Caco-2 (cell line): ENCODE measurements around the gene MBNL2. TPM values are rescaled to one million over a fixed set of nuclear protein-coding genes. Genes with fewer than 3 reads are reported as not detected.

Experiments
- BruUV-seq: library from RNA; stranded (reverse); fragments of 400-500 nt; replicated peaks from 2 replicates; lab custom pipeline; 2021; lab: Mats Ljungman, UMichigan
- CTCF ChIA-PET: fragments of 300-600 bp; sonication (Branson Sonifier 250); formaldehyde crosslinking; loops from one replicate; lab custom pipeline; 2022; ENCODE audit warnings: antibody characterized with exemption; lab: Charles Lee
- POLR2A ChIA-PET: fragments of 300-600 bp; sonication (Branson Sonifier 250); formaldehyde crosslinking; loops from one replicate; lab custom pipeline; 2022; ENCODE audit warnings: antibody characterized with exemption; lab: Charles Lee
- DNase-seq, 2 experiments: peaks; one replicate each; pipeline versions ENCODE4 v3.0.0 to v3.0.0-alpha.2; 2020 to 2022
- H3K27me3 ChIP-seq: replicated peaks from 2 replicates; pipeline ENCODE4 v1.6.0; 2011; ENCODE audit warnings: low read length; ENCODE audit not compliant: control insufficient read depth, insufficient read depth
- H3K36me3 ChIP-seq: 2 replicates; pipeline ENCODE4 v1.5.1; 2011; ENCODE audit warnings: low read length; ENCODE audit not compliant: control insufficient read depth, insufficient read depth
- H3K4me1 ChIP-seq: fragments of 250-450 bp; sonication (Bioruptor Pico); 2 replicates; pipeline ENCODE4 v1.5.1; 2020; ENCODE audit warnings: mild to moderate bottlenecking
- H3K4me3 ChIP-seq: 2 replicates; pipeline ENCODE4 v1.5.1; 2011; ENCODE audit warnings: low read depth, mild to moderate bottlenecking, control low read depth, low read length
- H3K9me3 ChIP-seq: fragments of 250-450 bp; sonication (Bioruptor Pico); 2 replicates; pipeline ENCODE4 v1.5.1; 2020; ENCODE audit warnings: mild to moderate bottlenecking, moderate library complexity
- H3K27ac Mint-ChIP-seq: one replicate; pipeline ENCODE4 v1.8.0; 2022; ENCODE audit warnings: mixed read lengths; ENCODE audit not compliant: unreplicated experiment
- H3K27me3 Mint-ChIP-seq: one replicate; pipeline ENCODE4 v1.8.0; 2022; ENCODE audit warnings: mixed read lengths; ENCODE audit not compliant: insufficient read depth, unreplicated experiment
- H3K36me3 Mint-ChIP-seq: one replicate; pipeline ENCODE4 v1.8.0; 2022; ENCODE audit warnings: mild to moderate bottlenecking, mixed read lengths; ENCODE audit not compliant: insufficient read depth, unreplicated experiment
- H3K4me1 Mint-ChIP-seq: one replicate; pipeline ENCODE4 v1.8.0; 2022; ENCODE audit warnings: low read depth, mixed read lengths; ENCODE audit not compliant: unreplicated experiment
- H3K4me3 Mint-ChIP-seq: one replicate; pipeline ENCODE4 v1.8.0; 2022; ENCODE audit warnings: mild to moderate bottlenecking, moderate library complexity, mixed read lengths; ENCODE audit not compliant: unreplicated experiment
- H3K9me3 Mint-ChIP-seq: one replicate; pipeline ENCODE4 v1.8.0; 2022; ENCODE audit warnings: mixed read lengths; ENCODE audit not compliant: unreplicated experiment
- CTCF ChIP-seq, 2 experiments: fragments of 200-600 bp in 1 of 2; IDR thresholded peaks; 1 replicate in 1 of 2; 2 replicates in 1 of 2; pipeline versions ENCODE4 v1.5.1 to v1.8.0; 2011 to 2022; ENCODE audit warnings: antibody characterized with exemption in 1 of 2, control low read depth in 1 of 2, inconsistent platforms in 1 of 2, low read depth in 1 of 2, low read length in 1 of 2, mild to moderate bottlenecking in 1 of 2, moderate library complexity in 1 of 2; ENCODE audit not compliant: insufficient read depth in 1 of 2, severe bottlenecking in 1 of 2, unreplicated experiment in 1 of 2
- intact Hi-C: fragments of 100-400 bp; cut with micrococcal nuclease; formaldehyde crosslinking; loops from one replicate; pipeline ENCODE4 v1.10.0; 2022; ENCODE audit not compliant: unreplicated experiment
- total RNA-seq: library from RNA; stranded (reverse); gene quantifications from 2 replicates; pipeline ENCODE4 v1.2.3, GENCODE V29; 2022

Gene MBNL2
- total RNA-seq, 1 experiment from 2014 or later = 41.6 TPM

GRCh38 chr13:97369261-97369893 is 147.2 kb downstream of the MBNL2 start:
- Mint-ChIP-seq H3K4me3 (no peak overlapping the region), H3K9me3 (no peaks in the 10 kb centered on the region), H3K27ac (no peak overlapping the region), H3K36me3 (peaks cover 38% of the 10 kb centered on the region), H3K27me3 (no peaks in the 10 kb centered on the region), H3K4me1 (peaks cover 6% of the 10 kb centered on the region)
- BruUV-seq = no TSS peak
- no peak for DNase-seq
- no peaks in the 10 kb centered on the region for H3K9me3 ChIP-seq
- ChIA-PET POLR2A (no interaction called here), CTCF (no interaction called here)
- peaks cover 1% of the 10 kb centered on the region; the same call in 1 of the 2 replicates for H3K36me3 ChIP-seq
- no peak for TF ChIP-seq CTCF (IDR thresholded peaks at IDR 0.05; ENCODE audit: insufficient read depth in 1 of 2, low read depth in 1 of 2, low read length in 1 of 2, severe bottlenecking in 1 of 2, unreplicated experiment in 1 of 2)
- H3K4me1 ChIP-seq = 0 out of 2 replicates have a peak, but pooled peaks cover 5% of the 10 kb centered on the region
- intact Hi-C loops = no loop called here
- no peak overlapping the region for H3K4me3 ChIP-seq
- H3K27me3 ChIP-seq = no peaks in the 10 kb centered on the region

- POLR2A ChIA-PET = no interaction called here
- H3K4me1 ChIP-seq = 0 out of 2 replicates have a peak, but pooled peaks cover 5% of the 10 kb centered on the region
- H3K27me3 ChIP-seq = no peaks in the 10 kb centered on the region
- BruUV-seq = no TSS peak
- no peak for DNase-seq
- H3K4me1 Mint-ChIP-seq = peaks cover 6% of the 10 kb centered on the region
- peaks cover 39% of the 10 kb centered on the region for H3K36me3 Mint-ChIP-seq
- H3K9me3 Mint-ChIP-seq = no peaks in the 10 kb centered on the region
- intact Hi-C loops = no loop called here
- no peaks in the 10 kb centered on the region for H3K27me3 Mint-ChIP-seq
- no peaks in the 10 kb centered on the region for H3K9me3 ChIP-seq
- CTCF ChIA-PET = no interaction called here
- no peak overlapping the region for H3K4me3 Mint-ChIP-seq
- H3K36me3 ChIP-seq = peaks cover 2% of the 10 kb centered on the region; the same call in 1 of the 2 replicates
- TF ChIP-seq CTCF (IDR thresholded peaks at IDR 0.05; ENCODE audit: insufficient read depth in 1 of 2, low read depth in 1 of 2, low read length in 1 of 2, severe bottlenecking in 1 of 2, unreplicated experiment in 1 of 2) = no peak
- H3K27ac Mint-ChIP-seq = no peak overlapping the region
- H3K4me3 ChIP-seq = no peak overlapping the region
Measured at GRCh38 chr13:97371486-97372109, 149.5 kb downstream of the MBNL2 start.

GRCh38 chr13:97372936-97373335 is 150.8 kb downstream of the MBNL2 start:
- DNase-seq = no peak
- Histone ChIP-seq H3K4me3 (no peak overlapping the region), H3K36me3 (peaks cover 2% of the 10 kb centered on the region; the same call in 1 of the 2 replicates), H3K27me3 (no peaks in the 10 kb centered on the region), H3K9me3 (no peaks in the 10 kb centered on the region), H3K4me1 (0 out of 2 replicates have a peak, but pooled peaks cover 5% of the 10 kb centered on the region)
- no peak for TF ChIP-seq CTCF (IDR thresholded peaks at IDR 0.05; ENCODE audit: insufficient read depth in 1 of 2, low read depth in 1 of 2, low read length in 1 of 2, severe bottlenecking in 1 of 2, unreplicated experiment in 1 of 2)
- BruUV-seq = no TSS peak
- H3K9me3 Mint-ChIP-seq = no peaks in the 10 kb centered on the region
- no peak overlapping the region for H3K27ac Mint-ChIP-seq
- POLR2A ChIA-PET = no interaction called here
- intact Hi-C loops = no loop called here
- H3K27me3 Mint-ChIP-seq = no peaks in the 10 kb centered on the region
- no peaks in the 10 kb centered on the region for H3K4me1 Mint-ChIP-seq
- H3K4me3 Mint-ChIP-seq = no peak overlapping the region
- CTCF ChIA-PET = no interaction called here
- peaks cover 33% of the 10 kb centered on the region for H3K36me3 Mint-ChIP-seq
